SKM-1 (cell line): ENCODE results near the gene NHERF2.

Experiments used
- DNase-seq: peaks from one replicate; lab custom pipeline; 2025; ENCODE audit not compliant: unreplicated experiment; lab: John Stamatoyannopoulos, UW

The NHERF2 gene

DNA sequence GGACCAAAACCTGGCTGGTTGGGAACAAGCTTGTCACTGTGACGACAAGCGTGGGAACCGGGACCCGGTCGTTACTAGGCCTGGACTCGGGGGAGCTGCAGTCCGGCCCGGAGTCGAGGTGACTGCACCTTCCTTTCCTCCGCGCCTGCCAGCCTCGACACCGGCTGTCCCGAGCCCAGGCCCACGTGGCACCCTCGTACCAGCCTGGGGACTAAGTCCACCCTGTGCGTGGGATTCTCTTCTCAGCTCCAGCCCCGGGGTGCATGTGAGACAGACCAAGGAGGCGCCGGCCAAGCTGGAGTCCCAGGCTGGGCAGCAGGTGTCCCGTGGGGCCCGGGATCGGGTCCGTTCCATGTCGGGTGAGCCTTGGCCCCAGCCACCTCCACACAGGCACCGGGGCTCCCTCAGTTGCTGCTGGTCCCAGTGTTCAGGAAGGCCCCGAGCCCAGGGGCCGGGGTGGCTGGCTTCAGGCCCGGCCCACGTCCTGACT lies 52.7 kb downstream of the NHERF2 start:
- DNase-seq: no peak

- no peak for DNase-seq
Measured at GRCh38 chr16:2079991-2080390, 53.3 kb downstream of the NHERF2 start.

GRCh38 chr16:2081201-2082084 lies 54.7 kb downstream of the NHERF2 start:
- DNase-seq: no peak

DNA sequence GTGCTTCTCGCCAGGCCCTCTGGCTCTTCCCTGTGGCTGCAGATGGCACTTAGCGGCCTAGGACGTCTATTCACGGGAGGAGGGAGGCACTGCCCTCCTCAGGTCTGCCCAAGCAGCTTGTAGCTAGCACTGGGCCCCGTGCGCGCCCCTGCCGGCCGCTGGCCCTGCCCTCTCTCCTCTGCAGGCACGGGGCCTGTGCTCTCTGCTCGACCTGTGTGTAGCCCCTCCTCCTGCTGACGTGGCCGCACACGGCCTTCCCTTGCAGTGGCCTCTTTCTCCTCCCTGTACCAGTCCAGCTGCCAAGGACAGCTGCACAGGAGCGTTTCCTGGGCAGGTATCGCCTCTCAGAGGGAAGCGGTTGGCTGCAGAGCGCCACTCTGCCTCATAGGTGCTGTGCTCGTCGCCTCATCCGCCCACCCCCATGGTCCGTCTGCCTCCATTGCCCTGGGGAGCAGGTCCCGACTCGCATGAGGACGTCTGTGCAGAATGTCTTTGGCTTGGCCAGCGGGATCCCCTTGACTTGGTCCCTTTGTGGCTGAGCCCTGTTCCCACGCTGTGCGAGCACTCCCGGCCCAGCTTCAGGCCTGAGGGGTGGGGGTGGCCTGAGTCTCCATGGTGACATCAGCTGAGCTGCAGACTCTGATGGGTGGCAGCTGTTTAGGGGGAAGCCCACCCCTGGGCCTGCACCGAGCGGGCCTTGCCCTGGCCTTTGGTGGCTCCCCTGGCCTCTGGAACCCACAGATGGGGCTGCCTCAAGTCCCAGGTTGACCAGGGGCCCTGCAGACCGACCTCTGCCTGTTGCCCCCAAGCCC lies 55.7 kb downstream of the NHERF2 start:
- DNase-seq: no peak

GRCh38 chr16:2082983-2083364 lies 56.3 kb downstream of the NHERF2 start:
- DNase-seq: no peak

DNA sequence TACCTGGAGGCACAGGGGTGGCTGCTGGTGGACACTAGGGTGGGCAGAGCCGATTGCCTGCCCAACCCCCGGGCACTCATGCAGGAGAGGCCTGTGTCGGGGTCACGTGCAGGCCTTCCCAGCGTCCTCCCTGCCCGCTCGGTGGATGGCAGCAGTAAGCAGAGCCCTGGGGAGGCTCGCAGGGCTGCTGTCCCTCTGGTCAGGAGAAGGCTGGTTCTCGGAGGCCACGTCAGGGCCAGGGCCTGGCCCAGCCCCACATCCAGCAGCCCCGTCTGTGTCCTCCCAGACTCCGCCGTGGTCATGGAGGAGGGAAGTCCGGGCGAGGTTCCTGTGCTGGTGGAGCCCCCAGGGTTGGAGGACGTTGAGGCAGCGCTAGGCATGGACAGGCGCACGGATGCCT lies 56.7 kb downstream of the NHERF2 start:
- DNase-seq: no peak

DNA sequence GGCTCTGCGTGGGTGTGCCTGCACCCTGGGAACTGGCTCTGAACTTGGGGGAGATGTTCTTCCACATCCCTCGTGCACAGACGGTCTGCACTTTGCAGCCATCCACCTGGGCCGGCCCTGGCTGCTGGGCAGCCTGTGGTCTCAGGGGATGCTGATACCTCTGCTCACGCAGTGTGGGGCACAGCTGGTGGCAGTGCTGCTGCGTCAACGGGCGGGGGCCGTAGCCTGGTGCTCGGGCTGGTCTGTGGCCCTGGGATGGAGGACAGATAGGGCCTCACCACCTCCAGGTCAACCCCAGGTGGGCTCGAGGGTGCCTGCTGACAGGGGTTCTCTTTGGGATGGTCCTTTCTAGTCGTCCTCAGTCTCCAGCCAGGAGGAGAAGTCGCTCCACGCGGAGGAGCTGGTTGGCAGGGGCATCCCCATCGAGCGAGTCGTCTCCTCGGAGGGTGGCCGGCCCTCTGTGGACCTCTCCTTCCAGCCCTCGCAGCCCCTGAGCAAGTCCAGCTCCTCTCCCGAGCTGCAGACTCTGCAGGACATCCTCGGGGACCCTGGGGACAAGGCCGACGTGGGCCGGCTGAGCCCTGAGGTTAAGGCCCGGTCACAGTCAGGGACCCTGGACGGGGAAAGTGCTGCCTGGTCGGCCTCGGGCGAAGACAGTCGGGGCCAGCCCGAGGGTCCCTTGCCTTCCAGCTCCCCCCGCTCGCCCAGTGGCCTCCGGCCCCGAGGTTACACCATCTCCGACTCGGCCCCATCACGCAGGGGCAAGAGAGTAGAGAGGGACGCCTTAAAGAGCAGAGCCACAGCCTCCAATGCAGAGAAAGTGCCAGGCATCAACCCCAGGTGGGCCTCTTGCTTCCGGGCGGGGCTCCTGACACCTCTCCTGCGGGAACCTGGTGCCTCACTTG lies 57.4 kb downstream of the NHERF2 start:
- no peak for DNase-seq

DNA sequence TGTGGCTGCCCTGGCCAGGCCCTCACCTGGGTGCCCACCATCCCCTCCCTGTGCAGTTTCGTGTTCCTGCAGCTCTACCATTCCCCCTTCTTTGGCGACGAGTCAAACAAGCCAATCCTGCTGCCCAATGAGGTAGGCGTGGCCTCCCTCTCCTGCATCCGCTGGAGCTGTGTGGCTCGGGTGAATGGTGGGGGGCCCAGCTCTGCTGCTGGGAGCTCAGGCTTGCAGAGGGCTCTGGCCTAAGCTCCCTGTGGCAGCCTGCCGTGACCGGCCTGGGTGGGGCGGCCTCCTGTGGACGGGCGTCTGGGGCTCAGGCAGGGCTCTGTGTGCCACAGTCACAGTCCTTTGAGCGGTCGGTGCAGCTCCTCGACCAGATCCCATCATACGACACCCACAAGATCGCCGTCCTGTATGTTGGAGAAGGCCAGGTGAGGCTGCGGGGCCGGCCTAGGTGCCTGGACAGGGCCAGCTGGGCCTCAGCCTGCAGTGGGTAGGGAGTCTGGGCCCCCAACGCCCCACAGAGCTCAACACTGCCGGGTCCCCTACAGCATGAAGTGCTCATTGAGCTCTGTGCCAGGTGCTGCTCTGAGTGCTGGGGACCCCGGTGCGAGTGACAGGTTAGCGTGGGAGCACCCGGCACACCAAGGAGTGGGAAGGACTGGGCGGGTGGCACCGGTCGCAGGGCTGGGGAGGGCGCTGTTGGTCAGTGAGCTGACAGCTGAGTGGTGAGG lies 58.4 kb downstream of the NHERF2 start:
- DNase-seq: no peak

DNA sequence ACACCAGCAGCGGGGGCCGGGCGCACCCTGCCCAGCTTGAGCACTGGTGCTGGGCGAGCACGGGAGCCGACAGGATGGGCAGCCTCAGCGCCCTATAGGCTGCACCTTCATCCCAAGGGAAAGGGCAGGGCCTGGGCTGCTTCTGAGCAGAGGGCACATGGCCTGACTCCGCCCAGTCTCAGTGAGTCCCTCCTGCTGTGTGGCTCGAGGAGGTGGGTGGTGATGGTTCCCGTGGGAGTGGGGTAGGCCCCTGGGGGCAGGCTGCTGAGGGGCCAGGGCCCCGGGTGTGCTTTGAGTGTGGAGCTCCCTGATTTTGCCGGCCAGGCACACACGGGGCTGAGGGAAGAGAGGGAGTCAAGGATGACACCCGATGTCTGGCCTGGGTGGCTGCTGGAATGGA lies 59.0 kb downstream of the NHERF2 start:
- no peak for DNase-seq

DNA sequence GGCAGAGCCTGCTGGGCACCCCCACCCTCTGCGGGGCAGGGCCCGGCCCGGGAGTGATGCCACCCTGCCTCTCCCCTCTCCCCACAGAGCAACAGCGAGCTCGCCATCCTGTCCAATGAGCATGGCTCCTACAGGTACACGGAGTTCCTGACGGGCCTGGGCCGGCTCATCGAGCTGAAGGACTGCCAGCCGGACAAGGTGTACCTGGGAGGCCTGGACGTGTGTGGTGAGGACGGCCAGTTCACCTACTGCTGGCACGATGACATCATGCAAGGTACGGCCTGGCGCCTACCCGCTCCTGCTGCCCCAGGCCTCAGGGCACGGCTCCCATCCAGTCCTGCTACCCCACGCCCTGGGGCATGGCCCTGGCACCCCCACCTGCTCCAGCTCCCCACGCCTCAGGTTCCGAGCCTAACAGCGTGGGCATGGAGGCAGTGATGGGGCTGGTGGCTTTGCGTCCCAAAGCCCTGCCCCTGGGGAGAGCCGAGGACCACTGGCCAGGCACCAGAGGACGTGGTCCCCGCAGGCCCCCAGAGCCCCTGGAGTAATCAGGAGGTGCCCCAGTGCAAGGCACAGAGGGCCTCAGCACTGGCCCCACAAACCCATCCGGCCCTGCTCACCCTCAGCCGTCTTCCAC lies 59.5 kb downstream of the NHERF2 start:
- no peak for DNase-seq

- no peak for DNase-seq
Measured at GRCh38 chr16:2086812-2087747, 60.4 kb downstream of the NHERF2 start.

DNA sequence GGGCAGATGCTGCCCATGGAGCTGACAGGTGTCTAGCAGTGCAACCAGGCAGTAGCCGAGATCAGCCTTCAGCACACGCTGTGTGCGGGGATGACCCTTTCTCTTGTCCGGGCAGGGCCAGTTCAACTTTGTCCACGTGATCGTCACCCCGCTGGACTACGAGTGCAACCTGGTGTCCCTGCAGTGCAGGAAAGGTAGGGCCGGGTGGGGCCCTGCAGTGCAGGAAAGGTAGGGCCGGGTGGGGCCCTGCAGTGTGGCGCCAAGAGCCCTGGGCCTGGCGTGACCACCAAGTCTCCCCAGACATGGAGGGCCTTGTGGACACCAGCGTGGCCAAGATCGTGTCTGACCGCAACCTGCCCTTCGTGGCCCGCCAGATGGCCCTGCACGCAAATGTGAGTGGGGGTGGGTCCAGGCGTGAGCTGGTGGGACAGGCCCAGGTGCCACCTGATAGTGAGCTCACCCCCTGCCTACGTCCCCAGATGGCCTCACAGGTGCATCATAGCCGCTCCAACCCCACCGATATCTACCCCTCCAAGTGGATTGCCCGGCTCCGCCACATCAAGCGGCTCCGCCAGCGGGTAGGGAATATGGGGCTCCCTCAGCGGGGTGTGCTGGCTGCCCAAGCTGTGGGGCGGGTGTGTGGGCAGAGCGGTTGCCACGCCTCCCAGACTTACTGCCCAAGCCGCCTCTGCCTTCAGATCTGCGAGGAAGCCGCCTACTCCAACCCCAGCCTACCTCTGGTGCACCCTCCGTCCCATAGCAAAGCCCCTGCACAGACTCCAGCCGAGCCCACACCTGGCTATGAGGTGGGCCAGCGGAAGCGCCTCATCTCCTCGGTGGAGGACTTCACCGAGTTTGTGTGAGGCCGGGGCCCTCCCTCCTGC lies 61.3 kb downstream of the NHERF2 start:
- DNase-seq: no peak
